GM21390 (cell line): Measurements from ENCODE around the gene PDE8A.
"Not testable (repeated sequence)": the region's sequence is repeated elsewhere in the genome, so short reads cannot be mapped to it uniquely, and the experiment has no call there.

ENCODE experiments used
- ATAC-seq: cut with Tn5 transposase; IDR thresholded peaks from one replicate; pipeline ENCODE4 v1.9.1; 2021; ENCODE audit not compliant: unreplicated experiment

Gene PDE8A

DNA sequence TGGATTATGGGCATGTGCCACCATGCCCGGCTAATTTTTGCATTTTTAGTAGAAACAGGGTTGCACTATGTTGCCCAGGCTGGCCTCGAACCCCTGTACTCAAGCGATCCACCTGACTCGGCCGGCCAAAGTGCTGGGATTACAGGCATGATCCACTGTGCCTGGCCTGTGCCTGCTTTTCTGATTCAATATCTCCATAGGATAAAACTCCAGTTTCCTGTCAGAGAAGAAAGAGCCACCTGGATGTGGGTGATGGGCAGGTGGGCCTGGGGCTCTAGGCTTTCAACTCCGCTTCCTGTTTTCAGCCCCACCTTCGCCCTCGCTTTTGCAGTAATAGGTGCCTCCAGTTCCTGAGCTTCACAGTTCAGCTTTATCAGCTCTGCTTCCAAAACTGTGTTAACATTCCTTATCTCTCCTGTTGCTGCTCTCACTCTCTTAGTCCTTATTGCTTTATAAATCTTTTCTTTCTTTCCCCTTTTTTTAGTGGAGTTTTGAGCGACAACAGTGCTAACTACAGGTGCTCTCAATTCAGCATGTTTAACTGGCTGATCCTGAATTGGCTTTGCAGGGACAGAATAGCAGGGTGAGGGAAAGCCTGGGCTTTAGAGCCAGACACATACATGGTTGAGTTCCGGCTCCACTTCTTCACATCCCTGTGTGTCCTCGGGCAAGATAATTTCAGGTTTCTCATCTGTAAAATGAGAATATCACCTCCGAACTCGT lies 21.1 kb upstream of the PDE8A start:
- no peak for ATAC-seq

DNA sequence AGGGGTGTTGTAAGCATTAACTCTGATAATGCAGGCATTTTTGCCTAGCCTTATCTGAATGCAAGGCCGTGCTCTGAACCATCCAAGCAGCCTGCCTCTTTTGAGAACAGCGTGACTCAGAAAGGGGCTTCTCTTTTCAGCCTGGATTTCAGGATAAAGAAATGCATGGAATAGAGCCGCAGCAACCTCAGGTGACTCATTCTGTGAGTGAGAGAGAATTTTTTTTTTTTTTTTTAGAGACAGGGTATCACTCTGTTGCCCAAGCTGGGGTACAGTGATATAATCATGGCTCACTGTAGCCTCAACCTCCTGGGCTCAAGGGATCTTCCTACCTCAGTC lies 20.6 kb upstream of the PDE8A start:
- ATAC-seq = no peak

DNA sequence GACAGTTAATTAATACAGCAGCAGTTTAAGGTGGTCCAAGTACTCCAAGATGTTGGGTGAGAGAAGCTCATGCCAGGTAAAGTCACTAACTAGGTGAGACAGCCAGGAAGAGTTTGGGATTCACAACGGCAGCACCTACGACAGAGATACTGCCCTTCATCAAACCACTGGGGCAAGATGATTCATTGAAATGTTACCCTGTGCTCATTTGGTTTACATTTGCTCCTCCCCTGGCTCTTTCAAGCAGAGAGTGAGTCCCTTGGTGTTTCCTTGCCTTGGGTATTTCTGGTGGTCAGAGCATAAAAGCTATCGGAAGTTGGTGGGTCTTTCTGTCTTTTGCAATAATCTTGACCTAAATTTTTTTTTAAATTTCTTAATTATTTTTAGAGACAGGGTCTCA lies 19.9 kb upstream of the PDE8A start:
- no peak for ATAC-seq

DNA sequence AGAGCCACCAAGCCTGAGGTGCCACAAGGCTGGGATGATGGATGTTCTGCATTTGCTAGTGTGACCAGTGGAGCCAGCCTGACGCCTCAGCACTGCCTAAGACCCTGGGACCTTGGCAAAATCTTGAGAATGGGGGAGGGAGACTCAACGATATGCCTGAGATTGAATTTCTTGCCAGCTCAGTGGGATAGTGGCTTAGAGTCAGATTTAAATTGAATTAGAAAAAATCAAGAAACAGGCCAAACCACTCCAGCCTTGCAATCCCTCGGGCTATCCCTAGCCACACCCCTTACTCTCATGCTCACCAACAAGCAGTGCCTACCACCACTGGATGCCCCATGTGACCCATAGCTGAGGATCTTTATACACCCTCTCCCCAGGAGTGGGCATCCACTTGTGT lies 18.7 kb upstream of the PDE8A start:
- ATAC-seq = no peak

DNA sequence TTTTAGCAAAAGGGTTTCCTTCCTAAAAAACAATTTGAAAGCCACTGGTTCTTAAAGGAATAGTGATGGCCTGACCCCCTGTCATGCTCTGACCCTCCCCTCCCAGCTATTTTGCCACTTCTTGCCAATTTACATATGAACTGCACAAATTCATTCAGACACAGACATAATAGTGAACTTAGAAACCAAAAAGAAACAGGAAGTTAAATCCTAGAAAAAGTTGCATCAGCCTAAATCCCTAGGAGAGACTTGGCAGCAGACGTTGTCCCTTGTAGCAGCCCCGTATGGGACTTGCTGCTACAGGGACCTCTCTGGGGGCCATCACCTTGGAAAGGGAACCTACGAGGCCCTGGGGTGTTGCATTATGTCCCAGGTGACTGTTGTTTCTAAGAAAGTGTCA lies 14.3 kb upstream of the PDE8A start:
- no peak for ATAC-seq

DNA sequence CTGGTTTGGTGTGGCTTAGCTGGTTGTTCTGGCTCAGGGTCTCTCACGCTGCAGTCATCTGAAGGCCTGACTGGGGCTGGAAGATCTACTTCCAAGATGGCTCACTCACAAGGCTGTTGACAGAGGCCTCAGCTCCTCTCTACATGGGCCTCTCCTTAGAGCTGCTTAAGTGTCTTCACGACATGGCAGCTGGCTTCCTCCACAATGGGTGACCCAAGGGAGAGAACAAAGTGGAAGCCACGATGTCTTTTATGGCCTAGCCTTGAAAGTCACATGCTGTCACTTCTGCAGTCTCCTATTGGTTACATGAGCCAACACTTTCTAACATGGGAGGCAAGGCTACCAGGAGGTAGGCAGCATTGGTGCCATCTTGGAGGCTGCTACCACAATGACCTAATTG lies 13.4 kb upstream of the PDE8A start:
- ATAC-seq = no peak

DNA sequence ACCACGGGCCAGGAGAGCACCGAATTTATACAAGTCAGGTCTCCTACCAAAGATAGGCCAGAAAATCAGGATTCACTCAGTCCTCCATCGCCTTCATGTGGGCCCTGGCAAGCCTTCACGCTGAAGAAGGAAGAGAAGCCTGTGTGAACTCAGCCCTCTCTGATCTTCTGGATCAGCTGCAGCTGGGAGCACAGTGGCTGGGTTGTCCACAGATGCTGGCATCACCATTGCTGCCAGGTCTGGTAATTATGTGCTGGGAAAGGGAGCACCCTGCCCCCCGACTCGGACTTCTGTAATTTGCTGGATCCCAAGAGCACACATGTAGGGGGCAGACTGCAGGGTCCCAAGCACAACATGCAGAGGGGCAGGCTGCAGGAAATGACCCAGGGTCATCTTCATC lies 12.4 kb upstream of the PDE8A start:
- no peak for ATAC-seq

DNA sequence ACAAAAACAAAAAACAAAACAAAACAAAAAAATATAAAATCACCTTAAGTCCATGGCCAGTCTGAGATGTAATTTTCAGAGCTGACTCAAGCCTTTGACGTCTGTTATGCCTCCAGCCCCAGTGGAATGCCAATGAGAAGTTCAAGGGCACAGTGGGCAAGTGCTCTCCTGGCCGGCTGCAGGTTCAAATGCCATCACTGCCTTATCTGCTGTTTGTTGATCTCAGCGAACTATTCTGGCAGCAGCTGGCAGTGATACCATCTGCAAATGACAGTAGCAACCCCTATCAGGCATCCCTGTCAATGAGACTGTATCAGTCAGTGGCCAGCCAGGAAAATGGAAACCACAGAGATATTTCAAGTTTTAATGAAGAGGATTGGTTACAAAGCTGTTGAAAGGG lies 10.8 kb upstream of the PDE8A start:
- ATAC-seq = no peak

DNA sequence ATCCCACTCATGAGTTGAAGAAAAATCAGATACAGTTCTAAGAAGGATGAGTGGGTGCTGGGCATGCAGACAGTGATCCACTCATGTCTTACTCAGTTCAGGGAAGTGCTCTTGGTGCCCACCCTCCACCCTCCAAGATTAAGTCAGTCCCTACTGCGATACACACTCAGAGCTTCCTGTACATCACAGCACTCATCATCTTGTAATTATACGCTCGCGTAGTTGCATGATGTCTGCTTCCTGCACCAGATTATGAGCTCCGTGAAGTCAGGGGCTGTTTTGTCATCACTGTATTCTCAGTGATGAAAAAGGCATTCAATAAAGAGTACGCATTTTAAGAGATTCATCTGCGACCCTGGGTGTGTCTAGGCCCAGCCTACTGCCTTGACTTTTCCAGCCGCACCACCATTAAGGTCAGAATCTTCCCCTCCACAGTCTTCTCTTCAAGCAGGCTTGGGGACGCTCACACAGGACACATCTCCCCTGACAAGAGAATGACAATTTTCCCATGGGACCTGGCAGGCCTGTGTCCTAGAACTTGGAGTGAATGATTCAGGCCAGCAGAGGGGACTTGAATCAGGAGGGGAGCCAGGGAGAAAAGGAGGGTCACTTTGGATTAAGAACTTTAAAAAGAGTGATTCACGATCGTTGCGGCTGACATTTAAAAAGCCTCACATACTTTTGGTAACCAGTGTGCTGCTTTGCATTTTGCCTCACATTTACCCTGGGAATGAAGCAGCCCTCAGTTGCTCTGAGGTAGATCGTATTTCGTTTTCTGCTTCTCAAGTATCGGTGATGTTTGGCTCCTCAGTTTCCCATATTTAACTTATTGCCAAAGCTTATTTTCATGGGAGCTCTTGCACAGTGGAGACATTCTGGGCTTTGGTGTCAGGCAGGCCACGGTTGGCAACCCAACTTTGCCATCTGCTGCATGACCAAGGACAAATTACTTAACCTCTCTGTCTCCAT lies 7.9 kb upstream of the PDE8A start:
- ATAC-seq = no peak

DNA sequence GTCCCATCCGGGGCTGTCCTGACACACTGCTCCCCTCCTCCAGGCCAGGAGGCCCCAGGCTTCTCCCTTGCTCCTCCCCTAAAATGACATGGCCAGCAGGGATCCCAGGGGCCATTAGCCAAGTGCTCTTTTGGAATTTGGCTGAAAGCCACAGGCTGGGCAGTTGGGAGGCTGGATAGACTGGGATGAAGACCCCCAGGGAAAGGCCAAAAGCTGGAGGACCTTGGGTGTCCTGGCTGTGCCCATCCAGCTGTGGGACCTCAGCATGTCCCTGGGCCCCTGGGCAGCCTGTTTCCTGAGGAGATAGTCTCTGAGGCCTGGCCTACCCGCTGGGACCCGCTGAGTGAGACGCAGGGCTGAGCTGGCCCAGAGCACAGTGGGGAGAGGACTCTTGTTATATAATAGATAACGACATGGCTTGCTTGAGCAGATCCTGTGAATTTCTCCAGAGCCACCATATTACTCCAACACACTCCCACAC lies 5.7 kb upstream of the PDE8A start:
- ATAC-seq = no peak

DNA sequence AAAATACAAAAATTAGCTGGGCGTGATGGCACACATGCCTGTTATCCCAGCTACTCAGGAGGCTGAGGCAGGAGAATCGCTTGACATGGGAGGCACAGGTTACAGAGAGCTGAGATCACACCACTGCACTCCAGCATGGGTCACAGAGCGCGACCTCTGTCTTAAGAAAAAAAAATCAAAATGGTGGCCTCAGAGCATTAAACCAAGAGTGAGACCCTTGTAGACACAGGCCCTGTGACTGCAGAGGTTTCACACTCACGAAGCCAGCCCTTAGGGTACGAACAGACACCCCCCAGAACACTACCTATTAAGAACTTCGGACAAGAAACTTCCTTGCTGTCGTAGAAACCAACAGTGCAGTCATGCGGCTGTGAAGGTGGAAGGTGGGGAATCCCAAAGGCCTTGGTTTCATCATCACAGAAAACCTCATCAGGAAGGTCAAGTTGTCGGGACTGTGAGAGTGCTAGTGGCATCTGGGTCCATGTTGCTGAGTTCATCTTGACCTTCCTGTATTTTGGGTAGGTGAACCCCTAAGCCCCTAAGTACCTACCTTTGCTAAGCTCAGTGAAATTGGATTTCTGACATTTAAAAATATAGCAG lies 4.8 kb upstream of the PDE8A start:
- ATAC-seq = no peak

DNA sequence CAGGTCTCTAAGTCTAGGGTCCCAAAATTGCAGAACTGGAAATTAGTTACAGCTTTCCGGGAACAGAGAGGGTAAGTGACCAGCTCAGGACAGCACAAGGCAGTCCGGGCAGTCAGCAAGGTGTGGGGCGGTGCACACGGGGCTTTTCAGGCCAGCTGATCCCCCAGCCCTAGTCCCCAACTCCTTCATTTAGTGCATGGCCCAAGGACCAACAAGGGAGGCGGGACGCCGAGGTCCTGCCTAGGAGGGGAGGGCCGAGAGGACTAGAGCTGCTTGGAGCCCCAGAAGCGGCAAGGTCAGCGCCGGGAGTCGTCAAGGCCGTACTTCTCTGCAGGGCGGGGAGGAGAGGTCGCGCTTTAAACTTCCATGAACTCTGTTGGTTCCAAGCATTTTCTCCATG lies 2.0 kb upstream of the PDE8A start:
- ATAC-seq = no peak

DNA sequence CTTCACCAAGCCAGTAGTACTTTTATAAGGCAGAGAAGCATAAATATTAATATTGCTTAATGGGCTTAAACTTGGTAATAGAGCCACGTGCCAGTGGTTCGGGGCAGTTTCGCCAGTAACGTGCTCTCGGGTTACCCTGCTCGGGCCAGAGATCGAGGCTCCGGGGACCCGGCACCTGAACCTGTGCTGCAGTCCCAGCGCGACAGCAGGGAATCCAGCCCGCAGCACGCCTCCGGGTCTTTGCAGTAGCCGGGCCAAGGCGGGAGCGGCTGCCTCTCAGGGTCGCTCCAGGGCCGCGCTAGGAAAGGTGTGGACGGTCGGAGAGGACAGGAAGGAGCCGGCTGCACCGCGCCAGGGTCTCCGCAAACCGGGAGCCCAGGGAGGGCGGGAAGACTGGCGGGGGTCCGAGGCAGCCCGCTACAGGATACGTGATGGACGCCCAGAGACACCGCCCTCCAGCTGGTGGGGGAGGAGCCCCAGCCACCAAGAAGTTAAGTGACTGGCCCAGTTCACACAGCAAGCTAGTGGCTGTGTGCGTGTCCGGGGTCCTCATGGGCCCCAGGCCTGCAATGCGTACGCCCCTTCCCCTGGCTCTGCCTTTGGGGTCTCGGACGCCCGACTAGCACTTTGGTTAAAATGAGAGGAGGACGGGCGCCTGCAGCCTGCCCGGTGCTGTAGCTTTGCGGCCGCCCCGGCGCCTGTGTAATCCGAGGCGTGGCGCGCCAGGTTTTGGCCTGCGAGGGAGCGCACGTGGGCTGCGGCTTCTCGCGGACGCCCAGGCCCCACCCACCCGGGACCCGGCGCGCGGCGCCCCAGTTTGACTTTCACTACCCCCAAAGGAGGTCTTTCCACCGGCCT lies 1.2 kb upstream of the PDE8A start:
- ATAC-seq = peak; percentile 58

DNA sequence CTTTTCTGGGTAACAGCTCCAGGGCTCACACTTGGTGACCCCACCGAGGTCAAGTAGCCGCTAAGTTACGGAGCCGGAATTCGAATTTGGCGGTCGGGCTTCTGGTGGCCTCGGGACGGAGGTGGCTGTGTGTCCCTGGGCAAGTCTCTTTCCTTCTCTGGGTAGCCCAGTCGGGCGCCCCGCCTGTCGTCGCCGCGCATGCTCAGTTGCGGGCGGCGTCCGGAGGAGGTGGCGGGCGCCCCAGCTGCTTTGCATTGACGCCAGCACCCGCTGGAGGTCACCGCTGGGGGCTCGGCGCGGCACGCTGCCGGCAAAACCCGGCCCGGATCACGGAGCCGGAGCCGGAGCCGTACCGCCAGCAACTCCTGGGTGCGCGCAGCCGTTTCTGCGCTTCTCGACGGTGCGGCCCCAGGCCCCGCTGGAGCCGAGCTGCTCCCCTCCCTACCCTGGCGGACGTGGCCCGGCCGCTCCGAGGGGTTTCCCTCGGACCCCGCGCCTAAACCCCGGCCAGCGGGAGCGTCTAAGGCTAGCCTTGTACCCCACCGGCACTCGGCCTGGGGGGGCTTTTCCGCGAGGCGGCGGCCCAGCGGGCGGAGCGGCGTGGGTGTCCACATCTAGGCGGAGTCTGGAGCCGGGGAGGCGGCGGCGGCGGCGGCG lies 474 bp upstream of the PDE8A start:
- ATAC-seq = peak; percentile 62

DNA sequence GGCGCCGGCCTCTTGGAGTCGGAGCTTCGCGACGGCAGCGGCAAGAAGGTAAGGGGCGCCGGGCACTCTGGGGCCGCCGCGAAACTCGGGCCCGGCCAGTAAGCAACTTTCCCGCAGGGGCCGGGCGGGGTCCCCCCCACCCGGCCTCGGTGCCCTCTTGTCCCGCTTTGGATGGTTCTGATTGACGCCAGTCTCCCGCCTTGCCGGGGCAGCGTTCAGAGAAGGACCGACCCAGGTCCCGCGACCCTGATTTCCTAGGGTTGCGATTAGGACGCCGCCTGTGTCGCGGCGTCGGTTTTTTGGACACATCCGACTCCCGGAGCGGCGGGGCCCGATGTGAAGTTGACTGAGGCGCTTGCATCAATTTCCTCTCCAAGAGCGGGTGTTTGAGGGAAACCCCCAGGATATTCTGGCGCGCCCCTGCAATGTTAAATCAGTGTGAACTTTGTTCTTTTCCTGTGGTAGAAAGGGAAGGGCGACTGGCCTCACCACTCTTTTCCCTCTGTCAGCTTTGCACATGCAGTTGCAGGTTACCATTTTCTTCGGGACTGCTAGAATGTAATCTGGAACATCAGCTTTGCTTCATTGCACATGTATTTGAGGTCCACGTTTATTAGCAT lies 755 bp downstream of the PDE8A start:
- no peak for ATAC-seq

DNA sequence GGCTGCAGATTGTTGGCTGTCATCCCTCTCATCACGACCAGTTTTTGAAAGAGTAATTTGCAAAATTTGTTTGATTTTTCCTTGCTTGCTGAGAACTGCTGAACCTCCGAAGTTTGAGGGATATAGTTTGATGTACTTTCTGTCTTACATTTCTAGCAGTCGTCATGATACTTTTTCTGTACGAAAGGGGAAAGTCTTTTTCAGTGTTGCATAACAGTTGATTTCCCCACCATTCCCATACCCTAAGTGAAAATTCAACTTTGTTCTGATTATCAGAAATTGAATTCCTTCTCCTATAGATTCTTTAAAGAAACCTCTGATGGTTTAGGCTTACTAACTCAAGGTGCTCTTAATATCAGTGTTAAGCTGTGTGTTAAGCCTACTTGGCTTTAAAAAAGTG lies 1.6 kb downstream of the PDE8A start:
- no peak for ATAC-seq

DNA sequence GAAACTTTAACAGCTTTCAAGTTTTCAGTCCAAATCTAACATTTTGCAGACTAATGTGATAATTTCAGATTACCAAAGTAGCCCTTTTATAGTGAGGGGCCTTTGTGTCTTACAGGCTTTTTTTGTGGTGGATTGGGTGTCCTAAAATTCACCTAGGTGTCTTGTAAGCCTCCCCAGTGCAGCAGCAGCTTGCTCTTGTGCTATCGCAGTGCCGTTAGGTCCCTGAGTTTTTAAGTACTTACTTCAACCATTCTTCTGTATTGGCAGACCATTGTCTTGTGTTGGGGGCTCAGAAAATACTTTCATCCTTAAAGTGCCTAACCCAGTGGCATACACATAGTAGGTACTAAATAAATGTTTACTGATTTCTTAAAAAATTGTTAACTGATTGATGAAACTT lies 2.1 kb downstream of the PDE8A start:
- ATAC-seq = no peak

DNA sequence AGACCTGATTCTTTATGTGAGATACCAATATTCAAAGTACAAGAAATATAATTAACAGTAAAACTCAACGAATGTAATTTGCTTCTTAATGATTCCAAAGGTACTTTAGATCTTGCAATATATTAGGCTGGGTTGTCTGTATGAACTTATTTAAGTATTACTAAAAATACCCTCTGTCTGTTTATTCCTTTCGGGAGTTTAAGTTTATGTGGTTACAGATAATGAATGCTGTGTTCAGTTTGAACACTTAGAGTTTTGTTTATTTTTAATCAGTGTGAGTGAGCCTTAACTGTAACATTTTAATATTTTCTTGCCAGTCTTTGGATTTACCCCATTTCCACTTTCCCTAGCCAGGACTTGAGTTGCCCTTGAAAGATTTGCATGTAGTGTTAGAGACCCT lies 3.5 kb downstream of the PDE8A start:
- no peak for ATAC-seq

DNA sequence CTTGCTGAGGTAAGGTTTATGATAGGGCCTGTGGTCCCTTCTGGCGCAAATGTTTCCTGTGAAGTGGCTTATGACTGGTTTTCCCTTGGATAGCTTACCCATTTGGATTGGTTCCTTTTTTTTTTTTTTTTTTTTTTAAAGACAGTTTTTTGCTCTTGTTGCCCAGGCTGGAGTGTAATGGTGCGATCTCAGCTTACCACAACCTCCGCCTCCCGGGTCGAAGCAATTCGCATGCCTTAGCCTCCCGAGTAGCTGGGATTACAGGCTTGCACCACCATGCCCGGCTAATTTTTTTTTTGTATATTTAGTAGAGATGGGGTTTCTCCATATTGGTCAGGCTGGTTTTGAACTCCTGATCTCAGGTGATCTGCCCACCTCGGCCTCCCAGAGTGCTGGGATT lies 5.7 kb downstream of the PDE8A start:
- not testable (repeated sequence) for ATAC-seq
